ENCODE results near the gene CRTC3.
A peak's percentile ranks its signal among the peaks of the same experiment; 100 is the strongest.

Gene CRTC3

GRCh38 chr15:90564051-90564450, 34.3 kb downstream of the CRTC3 start:
- DNase-seq: no peak

- no peak for DNase-seq
These were observed 34.9 kb downstream of the CRTC3 start for GRCh38 chr15:90564590-90564989.

DNA sequence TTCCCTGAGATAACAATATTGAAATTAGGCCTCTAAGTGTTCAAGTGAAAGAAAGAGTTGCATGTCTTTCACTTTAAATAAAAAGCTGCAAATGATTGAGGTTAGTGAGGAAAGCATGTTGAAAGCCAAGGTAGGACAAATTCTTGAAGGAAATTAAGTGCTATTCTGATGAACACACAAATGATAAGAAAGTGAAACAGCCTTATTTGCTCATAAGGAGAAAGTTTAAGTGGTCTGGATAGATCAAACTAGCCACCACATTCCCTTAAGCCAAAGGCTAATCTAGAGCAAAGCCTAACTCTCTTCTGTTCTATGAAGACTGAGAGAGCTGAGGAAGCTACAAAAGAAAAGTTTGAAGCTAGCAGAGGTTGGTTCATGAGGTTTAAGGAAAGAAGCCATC, 36.1 kb downstream of the CRTC3 start:
- no peak for DNase-seq

- no peak for DNase-seq
These were observed 40.9 kb downstream of the CRTC3 start for GRCh38 chr15:90570643-90571042.

GRCh38 chr15:90571063-90571541, 41.4 kb downstream of the CRTC3 start:
- peak in 1 of 2 donors; percentile 64 for DNase-seq

DNA sequence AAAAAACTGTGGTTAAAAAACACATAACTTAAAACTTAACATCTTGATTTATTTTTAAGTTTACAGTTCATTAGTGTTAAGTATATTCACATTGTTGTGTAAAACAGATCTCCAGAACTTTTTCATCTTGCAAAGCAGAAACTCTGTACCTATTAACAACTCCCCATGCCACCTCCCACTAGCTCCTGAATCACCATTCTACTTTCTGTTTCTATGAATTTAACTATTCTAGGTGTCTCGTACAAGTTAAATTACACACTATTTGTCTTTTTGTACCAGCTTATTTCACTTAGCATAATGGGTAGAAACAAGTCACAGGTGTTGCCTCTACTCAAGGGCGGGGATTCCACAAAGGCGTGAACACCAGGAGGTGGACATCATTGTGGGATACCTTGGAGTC, 43.2 kb downstream of the CRTC3 start:
- no peak for DNase-seq

DNA sequence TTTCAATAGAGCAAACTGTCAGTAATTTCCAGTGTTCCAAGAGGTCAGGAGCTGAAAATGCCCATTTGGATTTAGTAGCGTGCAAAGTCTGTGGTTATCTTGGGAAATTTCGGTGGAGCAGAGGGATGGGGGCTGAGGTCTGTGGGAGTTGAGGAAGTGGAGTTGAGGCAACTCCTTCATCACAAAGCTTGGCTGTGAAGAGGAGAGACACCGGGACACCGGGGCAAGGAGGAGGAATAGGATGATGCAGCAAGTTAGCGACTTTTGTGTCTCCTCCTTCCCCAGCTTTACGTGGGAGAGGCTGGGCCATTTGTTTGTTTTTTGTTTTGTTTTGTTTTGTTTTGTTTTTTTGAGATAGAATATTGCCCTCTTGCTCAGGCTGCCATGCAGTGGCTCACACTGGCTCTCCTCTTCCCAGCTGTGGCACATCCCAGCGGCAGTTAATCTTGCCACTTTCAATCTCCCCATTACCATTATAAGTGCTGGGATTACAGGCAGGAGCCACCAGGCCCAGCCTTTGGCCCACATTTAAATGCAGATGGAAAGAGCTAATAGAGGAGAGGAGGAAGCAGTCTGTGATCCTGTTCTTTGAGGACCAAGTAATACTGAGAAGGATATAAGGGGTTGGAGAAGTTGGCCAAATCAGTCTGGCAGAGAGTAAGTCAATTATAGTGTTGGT, 47.1 kb downstream of the CRTC3 start:
- DNase-seq: no peak

DNA sequence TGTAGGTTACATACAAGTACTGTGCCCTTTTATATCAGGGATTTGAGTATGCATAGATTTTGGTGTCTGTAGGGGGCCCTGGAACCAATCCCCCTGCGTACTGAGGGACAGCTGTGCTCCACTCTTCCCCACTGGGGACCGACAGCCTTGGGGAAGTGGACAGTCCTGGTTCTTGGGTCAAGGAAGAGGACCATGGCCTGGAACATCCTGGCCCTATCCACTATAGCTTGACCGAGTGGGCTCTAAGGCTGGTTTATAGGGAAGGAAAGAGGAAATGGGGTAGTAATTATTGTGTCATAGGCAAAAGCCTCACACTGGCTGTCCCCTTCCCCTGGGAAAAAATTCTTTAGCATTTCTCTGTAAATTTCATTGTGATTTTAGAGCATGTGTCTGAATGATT, 49.5 kb downstream of the CRTC3 start:
- DNase-seq: no peak

GRCh38 chr15:90580099-90580498, 50.4 kb downstream of the CRTC3 start:
- DNase-seq: no peak

DNA sequence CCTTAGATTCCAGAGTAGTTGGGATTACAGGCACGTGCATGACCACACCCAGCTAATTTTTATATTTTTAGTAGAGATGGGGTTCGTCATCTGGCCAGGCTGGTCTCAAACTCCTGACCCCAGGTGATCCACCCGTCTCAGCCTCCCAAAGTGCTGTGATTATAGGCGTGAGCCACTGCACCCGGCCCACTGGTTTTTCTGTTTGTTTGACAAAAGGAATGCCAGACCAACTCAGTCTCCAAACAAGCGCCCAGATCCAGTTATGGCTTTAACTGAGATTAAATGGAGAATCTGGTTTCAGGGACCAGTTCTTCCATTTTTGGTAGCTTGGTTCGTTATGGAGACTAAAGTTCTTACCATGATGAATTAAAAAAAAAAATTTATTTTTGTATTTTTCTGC, 50.8 kb downstream of the CRTC3 start:
- no peak for DNase-seq

GRCh38 chr15:90580946-90581345, 51.2 kb downstream of the CRTC3 start:
- DNase-seq: no peak

GRCh38 chr15:90581771-90582352, 52.1 kb downstream of the CRTC3 start:
- DNase-seq: no peak

GRCh38 chr15:90582553-90582952, 52.8 kb downstream of the CRTC3 start:
- no peak for DNase-seq

- no peak for DNase-seq
These were observed 53.9 kb downstream of the CRTC3 start for GRCh38 chr15:90583471-90584252.

- DNase-seq: no peak
These were observed 55.1 kb downstream of the CRTC3 start for GRCh38 chr15:90584841-90585240.

GRCh38 chr15:90585863-90586262, 56.1 kb downstream of the CRTC3 start:
- no peak for DNase-seq

- DNase-seq: no peak
These were observed 57.2 kb downstream of the CRTC3 start for GRCh38 chr15:90586948-90587347.

DNA sequence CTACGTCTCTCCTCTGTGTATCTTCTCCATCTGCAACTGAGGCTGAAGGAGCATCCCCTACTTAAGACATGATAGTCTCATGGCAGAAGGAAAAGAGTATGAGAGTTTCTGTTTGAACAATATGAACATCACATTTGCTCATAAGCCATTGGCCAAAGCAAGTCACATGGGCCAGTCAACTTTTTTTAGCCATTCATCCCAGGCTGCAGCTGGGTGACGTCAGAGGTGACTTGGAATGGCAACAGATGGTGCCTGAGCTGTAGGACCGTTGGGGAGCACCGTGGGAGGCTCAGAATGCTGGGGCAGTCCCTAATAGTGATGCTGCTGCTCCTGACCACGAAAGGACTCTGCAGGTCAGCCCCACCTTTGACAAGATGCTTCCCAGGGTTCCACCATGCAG, 58.7 kb downstream of the CRTC3 start:
- DNase-seq: no peak

- DNase-seq: no peak
These were observed 61.8 kb downstream of the CRTC3 start for GRCh38 chr15:90591524-90591923.

- DNase-seq: no peak
These were observed 62.6 kb downstream of the CRTC3 start for GRCh38 chr15:90592131-90592881.

- DNase-seq: no peak
These were observed 63.9 kb downstream of the CRTC3 start for GRCh38 chr15:90593499-90594158.

DNA sequence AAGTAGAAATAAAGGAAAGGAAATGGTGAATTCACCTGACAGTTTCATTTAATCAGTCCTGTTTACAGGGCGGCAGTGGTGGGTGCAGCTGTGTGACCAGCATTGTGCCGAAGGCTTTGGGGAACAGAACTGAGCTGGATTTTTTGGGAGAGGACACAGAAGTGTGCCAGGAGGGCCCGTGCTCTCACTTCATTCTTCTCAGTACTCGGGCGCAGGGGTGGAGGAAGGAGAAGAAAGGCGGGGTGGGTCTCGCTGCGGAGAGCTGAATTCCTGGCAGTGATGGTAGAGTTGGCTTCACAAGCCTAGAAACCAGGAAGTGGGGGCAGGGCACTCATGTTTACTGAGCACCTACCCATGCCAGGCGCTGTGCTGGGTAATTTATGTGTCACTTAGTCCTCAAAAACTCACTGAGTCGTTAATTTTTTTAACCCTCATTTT, 64.6 kb downstream of the CRTC3 start:
- peak; percentile 81 to 84 for DNase-seq

GRCh38 chr15:90595763-90596155, 66.0 kb downstream of the CRTC3 start:
- DNase-seq: no peak
